Ishikawa (cell line): ENCODE measurements around the gene MYO1B.

Source experiments
- CEBPB ChIP-seq: IDR thresholded peaks from 2 replicates; pipeline ENCODE4 v1.6.1; 2012
- REST ChIP-seq: IDR thresholded peaks from 2 replicates; pipeline ENCODE4 v1.6.1; 2012; ENCODE audit warnings: low read depth, mild to moderate bottlenecking
- TF ChIP-seq, protein P1 (sequence below): IDR thresholded peaks from 2 replicates; pipeline ENCODE4 v1.6.1; 2012

DNA sequence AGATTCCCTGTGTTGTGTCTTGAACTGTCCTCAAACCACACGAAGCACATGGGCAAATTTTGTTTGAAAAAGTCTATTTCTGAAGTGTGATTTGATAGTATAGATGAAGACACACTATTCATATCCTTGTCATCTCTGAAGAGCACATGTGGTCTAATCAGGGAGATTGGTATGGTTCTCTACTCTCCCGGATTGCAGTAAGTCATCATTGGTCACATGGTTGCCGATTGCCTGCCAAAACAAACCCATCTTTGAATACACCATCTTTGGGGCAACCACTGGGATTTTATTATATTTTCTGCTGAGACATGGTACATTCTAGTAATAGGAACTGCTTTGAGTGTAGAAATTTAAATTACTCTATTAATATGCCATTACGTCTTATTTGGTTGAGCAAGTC, 186.9 kb downstream of the MYO1B start:
- TF ChIP-seq REST, result no peak
- TF ChIP-seq, protein P1, sequence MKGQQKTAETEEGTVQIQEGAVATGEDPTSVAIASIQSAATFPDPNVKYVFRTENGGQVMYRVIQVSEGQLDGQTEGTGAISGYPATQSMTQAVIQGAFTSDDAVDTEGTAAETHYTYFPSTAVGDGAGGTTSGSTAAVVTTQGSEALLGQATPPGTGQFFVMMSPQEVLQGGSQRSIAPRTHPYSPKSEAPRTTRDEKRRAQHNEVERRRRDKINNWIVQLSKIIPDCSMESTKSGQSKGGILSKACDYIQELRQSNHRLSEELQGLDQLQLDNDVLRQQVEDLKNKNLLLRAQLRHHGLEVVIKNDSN, result no peak
- no peak for TF ChIP-seq CEBPB
